ENCODE results near the gene TMEM203.
"Not testable (repeated sequence)": the region's sequence is repeated elsewhere in the genome, so short reads cannot be mapped to it uniquely, and the experiment has no call there.

Gene TMEM203, protein sequence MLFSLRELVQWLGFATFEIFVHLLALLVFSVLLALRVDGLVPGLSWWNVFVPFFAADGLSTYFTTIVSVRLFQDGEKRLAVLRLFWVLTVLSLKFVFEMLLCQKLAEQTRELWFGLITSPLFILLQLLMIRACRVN

DNA sequence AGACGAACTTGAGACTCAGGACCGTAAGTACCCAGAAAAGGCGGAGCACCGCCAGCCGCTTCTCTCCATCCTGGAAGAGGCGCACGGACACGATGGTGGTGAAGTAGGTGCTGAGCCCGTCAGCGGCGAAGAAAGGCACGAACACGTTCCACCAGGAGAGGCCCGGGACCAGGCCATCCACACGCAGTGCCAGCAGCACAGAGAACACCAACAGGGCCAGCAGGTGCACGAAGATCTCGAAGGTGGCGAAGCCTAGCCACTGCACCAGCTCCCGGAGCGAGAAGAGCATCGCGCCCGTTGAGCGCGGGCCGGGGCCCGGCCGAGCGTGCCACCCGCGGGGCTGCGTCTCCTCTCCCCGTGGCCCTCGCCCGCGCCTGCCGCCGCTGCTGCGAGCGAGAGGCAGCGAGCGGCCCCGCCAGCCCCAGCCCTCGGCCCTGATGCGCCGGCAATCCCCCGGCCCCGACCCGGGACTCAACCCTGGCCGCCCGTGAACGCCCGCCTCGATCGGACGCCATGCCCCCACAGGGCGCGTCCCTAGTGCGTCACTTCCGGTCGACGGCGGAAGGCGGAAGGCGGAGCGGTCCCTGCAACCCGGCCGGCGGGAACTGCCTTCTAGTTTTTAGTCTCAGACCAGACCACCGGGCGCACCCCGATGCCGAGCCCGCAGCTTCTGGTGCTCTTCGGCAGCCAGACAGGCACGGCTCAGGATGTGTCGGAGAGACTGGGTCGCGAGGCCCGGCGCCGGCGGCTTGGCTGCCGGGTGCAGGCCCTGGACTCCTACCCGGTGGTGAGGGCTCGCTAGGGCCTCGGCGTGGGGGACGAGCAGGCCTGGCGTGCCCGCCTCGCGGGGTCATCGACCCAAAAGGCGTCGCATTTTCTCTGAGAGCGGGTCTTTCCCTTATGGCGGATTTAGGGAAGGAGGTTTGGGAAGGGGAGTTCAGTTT, at the start of gene TMEM203, which contains the start of gene NDOR1:
Gene TMEM203, minus strand, starts transcription at position 523 of the 944 bp plus-strand sequence. Its CDS starts 234 bp downstream, at position 289.
Gene NDOR1, plus strand, starts transcription at position 575 of the 944 bp plus-strand sequence. Its CDS starts 78 bp downstream, at position 653.
- no peak for FAIRE-seq

DNA sequence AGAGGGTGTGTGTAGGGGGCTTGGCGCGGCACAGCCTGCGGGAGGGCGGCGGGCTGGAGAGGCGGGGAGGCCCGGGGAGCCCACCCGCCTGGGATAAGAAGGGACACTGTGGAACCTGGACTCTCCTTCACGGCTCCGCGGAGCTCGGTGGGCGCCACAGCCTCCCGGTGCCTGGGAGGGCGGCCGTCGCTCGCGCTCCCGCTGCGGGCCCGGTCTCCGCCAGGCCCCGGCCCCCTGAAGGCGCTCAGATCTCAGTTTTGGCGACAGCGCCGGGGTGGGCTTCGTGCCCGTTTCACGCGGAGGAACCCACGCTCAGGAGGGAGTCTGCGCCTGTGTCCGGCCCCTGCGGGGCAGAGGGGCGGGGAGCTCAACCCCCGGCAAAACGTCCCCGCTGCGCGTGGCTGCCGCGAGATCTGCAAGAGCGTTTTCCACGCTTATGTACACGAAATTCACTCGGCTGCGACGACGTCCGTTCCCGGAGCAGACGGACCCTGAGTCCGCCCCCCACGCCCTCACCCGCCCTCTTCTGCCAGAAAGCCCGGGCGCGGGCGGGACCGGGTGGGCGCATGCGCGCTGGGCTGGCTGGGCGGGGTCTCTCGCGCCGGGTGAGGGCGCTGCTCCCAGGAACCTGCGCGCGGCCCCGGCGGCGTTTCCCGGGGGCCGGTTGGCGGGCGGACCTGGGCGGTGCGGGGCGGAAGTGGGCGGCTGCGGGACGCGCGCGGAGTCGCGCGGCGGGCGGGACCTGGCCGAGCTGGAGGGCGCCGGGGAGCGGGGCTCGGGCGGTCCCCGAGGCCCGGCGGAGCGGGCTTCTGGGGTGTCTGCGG, 49.4 kb upstream of the TMEM203 start, which contains the start of gene NELFB:
Gene NELFB, plus strand, starts transcription at position 704 of the 824 bp plus-strand sequence.
- FAIRE-seq, result no peak

DNA sequence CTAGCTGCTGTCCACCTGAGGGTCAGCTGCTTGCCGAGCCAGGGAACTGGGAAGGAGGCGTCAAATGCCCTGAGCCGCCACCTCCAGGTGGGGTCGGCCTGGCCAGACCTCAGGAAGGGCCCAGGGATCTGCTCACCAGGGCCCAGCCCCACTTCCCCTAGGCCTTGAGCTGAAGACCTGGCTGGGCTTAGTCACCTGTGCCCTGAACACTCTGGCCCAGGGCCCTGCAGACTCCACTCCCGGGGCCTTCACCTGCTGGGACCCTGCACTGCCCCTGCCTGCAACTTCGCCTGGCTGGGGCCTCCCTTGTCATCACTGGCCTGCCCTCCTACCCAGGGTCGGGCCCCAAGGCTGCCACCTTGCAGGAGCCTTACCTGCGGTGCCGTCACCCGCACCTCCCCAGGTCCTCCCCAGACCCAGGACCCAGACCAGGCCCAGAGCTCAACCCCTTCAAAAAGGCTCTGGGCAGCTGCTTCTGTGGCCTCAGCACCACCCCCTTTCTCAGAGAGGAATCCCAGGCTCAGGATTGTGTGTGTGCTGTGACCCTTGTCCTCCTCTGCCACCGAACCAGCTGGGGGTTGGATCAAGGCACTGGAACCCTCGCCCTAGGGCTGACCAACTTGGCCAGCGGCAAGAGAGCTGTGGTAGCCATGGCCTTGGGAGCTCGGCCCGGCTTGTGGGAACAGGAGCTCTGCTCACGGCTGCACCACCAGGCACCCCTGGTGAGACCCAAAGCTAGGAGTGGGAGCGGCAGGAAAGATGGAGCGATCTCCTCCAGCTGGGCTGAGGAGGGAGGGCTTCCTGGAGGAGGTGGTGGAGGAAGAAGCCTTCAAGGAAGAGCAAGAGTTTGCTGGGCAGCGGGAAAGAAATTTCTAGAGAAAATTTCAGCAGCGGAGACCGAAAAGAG, 48.5 kb upstream of the TMEM203 start:
- no peak for FAIRE-seq

DNA sequence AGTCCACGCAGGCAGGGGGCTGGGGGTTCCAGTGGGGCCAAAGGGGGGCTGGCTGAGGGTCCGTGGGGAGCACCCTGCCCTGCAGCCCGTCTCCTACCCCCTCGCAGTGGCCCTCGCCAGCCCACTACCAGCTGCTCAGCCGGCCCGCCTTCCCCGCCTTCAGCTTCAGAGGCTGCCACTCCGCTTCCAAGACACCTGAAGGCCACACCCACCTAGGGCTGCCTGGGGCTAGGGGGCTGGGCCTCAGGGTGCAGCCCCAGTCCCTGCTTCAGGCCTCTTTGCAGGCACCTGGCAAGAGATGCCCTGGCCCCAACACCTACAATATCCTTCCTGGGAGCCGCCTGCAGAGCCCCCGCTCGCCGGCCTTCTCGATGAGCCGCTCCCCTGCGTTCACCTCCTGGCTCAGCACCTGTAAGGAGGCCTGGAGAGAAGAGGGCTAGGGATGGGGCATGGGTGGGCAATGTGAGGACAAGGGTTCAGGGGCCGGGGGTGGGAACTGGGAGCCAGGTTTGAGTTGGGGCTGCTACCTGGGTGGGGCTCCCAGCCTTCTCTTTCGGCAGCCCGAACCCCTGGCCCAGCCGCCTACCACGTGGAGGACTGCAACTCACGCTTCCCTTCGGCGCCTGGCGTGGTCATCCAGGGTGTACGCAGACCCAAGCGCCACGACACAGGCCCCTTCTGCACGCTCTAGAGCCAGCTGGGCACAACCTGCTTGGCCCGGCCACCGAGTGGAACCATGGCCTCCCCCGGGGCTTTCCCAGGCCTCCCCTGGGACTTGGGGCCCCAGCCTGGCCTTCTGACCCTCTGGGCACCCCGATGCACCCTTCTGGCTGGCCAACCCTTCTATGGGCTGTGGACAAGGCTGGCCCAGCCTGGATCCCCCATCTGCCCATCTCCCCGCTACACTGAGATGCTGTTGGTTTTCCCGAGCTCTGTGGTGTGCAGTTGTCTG, 47.4 kb upstream of the TMEM203 start:
- no peak for FAIRE-seq

DNA sequence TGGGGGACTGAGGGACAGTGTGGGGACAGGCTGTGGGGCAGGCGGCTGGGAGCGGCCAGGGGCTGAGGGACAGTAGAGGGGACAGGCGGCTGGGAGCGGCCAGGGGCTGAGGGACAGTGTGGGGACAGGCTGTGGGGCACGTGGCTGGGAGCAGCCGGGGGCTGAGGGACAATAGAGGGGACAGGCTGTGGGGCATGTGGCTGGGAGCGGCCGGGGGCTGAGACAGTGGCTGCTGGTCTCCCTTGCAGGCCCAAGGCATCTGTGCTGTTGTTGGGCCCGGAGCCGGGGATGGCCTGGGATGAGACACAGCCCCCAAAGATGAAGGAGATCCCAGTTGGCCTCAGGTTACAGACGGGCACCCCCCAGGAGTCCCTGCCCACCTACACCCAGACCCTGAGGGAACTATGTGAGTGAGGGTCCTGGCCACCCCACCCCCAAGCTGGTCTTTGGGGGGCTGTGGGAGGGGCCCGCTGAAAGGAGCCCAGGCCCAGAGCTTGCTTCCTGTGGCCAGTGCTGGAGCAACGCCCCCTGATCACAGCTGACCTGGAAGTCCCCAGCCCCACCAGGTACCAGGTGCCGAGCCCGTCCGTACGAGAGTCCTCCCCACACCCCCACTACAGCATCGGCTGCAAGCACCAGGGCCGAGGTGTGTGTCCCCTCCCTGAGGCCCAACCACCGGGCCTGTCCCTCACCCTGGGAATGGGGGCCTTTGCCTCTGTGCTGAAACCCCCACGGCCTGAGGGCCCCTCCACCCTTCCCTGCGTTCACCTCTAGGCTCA, 46.2 kb upstream of the TMEM203 start:
- FAIRE-seq, result no peak

DNA sequence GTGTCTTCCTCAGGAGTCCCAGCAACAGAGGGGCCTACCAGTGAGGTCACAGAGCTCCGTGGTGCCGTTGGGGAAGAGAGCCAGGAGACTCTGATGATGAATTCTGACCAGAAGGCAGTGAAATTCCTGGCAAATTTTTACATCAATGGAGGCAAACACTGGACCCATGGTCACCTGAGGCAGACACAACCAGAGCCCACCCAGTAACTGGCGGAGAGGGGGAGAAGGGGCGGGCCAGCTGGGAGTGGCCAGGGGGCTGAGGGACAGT, 45.7 kb upstream of the TMEM203 start, which contains the start of gene STPG3:
Gene STPG3, plus strand, starts transcription at position 93 of the 268 bp plus-strand sequence. Its CDS starts 1 bp downstream, at position 94.
- no peak for FAIRE-seq

DNA sequence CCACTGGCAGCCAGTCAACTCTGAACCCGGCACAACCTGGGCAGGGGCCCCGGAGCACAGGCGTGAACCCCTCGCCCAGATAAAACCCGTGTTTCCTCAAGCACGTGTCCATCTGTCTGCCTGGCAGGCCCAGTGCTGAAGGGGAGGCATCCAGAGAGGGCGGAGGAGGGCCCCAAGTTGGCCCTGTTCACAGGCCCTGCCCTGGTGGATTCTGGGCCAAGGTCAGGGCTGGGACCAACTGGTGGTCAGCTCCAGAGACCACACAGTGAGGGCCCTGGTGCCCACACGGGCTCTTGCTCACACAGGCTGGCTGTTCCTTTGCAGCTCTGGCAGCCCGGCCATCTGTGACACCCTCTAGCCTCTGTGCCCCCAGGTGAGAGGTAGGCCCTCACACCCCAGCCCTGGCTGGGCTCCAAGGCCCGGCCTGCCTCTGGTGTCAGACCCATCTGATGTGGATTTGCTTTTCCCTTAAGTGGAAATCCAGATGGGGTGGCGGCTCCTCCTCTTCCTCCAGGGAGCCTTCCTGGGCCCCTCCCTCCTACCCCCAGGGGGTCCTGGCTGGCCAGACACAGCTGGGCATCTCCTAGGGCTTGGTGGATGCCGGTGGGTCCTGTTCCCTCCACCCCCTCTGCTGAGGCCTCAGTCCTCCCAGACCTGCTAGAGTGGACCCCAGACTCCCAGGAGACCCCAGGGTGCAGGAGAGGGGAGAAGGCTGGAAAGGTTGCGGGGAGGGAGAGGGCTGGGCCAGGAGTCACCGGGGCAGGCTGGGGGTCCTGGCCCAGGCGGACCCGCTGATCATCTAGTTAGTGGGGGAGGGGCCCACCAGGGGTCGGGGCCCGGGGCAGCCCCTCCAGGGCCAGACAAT, 45.1 kb upstream of the TMEM203 start:
- no peak for FAIRE-seq

DNA sequence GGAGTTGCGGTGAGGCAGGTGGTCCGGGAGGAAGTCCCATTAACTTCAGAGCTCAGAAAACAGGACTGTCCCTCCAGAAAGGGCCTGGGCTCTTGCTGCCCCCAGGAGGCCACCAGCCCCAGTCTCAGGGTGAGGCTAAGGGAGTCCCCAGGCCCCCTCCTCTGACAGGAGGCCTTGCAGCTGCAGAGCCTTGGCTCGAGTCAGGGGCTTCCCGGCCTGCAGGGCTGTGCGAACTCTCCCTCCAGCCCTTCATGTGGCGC, 42.4 kb upstream of the TMEM203 start:
- FAIRE-seq, result no peak

DNA sequence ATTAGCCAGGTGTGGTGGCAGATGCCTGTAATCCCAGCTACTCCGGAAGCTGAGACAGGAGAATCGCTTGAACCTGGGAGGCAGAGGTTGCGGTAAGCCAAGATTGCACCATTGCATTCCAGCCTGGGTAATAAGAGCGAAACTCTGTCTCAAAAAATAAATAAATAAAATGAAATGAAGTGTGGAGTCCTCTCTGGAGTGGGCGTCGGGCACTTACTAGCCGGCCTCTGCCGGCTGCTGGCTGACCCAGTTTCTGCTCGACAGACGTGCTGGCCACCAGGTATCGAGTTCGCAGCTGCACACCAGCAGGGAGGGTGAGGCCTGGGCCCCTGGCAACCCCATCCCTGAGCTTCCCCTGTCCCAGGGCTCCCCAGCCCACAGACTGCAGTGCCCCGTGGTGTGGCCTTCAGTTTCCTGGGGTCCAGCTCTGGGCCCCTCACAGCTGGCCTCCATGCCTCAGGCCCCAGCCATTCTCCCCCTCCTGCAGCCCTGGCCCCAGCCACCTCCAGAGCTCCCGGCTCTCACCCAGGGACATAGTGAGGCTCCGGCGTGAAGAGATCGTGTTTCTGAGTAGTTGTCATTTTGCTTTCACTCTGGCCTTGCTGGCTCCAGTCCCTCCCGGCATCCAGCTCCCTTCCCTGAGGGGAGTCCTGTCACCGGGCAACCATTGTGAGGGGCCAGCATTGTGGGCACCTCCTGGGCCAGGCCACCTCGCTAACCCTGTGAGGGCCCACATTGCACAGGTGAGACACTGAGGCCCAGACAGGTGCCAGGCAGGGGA, 41.9 kb upstream of the TMEM203 start:
- no peak for FAIRE-seq

DNA sequence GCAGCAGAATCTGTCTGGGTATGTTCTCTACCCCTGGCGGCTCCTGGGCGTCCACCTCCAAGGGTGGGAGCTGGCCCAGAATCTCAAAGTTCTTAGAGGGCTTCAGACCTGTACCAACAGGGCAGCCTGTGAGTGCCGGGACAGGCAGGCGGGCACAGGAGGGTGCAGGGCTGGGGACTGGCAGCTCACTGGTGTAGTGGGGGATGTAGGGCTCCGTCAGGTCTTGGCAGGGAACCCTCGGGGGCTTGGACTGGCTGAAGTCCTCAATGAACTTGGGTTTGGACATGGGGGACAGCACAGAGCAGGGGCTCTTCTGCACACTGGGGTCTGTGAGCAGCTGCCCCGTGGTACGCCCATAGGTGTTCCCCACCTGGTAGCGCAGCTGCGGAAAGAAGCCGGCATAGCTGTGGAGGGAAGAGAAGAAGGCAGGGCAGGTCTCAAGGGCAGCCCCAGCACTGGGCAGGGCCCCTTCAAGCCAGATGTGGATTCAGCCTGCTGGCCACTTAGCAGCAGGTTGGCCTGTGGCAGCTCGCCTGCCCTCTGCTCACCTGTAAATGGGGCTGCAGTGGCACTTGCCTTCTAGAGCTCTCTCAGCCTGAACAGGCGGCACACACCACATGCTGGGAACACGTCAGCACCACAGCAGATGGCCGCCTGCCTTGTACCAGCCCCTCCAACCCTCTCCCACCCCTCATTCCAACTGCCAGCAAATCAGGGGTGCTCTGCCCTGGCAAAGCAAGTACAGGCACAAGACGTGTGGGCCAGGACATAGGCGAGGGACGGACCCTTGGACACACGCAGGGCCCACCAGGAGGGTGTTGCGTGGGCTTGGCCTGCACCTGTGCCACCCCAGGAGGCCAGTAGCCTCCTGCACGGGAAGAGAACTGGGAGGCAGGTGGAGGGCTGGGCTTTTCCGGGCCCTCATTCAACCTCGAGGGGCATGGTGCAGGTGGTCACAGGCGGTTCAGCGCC, 40.3 kb upstream of the TMEM203 start:
- no peak for FAIRE-seq

DNA sequence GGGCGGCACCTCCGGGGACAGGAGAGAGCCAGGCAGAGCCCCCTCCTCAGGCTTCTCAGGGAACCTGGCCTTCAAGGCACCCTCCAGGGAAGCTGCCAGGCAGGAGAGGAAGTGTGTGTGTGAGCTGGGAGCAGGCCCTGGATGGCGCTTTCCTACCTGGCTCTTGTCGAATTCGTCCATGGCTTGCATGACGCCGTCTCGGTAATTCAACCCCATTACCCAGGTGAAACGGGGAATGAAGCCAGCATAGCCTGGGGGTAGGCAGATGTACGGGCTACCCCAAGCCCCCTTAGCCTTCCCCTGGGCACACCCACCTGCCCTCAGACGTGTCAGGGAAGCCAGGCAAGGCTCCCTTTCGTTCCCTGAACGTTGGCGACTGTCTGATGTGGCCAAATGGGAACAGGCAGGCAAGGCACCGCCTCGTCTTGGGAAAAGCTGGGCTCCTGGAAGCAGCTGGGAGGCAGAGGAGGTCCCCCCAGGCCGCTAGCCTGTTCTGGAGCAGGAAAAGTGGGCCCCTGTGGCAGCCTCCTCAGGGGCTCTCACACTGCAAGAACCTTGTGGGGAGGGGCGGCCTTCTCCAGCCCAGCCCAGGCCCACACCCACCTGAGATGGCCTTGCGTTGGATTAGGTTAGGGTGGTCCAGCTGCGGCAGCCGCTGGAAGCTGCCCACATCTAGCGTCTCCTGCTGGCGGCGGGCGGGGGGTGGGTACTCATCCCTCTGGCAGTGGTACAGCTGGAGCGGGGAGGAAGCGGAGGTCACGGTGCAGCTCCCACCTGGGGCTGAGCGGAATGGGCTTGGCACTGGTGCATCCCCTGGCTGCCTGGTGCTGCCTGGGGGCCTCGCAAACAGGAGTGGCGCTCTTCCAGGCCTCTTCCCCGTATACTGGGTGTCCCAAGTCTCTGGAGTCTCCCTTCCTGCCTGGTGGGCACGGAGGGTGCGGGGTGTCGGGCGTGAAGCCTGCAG, 39.3 kb upstream of the TMEM203 start:
- FAIRE-seq, result no peak

DNA sequence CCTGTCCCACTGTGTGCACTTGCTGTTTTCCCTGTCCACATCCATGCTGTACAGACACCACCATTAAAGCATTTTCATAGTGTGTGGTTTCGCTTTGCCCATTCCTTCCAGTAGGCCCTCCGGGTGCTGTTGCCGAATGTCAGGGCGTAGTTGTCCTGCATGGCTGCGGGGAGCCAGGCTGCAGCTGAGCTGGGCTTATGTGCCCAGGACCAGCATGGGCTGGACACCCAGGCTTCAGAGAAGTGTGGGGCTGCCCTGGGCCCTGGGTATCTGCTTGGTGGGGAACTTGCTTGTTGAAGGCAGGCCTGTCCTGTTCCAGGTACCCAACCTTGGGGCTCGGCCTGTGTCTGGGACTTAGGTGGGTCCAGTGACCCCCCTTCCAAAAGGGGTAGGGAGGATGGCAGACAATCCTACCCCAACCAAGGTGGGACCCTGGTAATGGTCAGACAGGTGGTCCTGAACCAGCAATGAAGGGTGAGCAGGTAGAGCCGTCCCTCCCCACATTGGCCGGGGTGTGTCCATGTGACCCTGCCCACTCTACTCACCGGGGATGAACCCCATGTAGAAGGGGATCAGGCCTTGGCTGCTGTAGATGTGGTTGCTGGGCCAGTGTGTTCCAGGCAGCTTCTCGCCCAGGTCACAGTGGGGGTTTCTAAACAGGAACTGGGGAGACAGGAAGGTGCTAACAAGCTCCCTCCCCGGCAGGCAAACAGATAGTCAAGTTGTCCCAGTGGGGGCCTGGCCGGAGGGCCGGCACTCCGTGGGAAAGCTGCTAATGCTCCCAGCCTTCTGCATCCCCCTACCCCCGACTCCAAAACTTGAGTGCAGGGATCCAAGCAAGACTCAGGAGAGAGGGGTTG, 38.4 kb upstream of the TMEM203 start:
- FAIRE-seq, result no peak

DNA sequence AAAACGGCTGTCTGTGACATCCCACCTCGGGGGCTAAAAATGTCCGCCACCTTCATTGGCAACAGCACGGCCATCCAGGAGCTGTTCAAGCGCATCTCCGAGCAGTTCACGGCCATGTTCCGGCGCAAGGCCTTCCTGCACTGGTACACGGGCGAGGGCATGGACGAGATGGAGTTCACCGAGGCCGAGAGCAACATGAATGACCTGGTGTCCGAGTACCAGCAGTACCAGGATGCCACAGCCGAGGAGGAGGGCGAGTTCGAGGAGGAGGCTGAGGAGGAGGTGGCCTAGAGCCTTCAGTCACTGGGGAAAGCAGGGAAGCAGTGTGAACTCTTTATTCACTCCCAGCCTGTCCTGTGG, 37.8 kb upstream of the TMEM203 start:
- not testable (repeated sequence) for FAIRE-seq

DNA sequence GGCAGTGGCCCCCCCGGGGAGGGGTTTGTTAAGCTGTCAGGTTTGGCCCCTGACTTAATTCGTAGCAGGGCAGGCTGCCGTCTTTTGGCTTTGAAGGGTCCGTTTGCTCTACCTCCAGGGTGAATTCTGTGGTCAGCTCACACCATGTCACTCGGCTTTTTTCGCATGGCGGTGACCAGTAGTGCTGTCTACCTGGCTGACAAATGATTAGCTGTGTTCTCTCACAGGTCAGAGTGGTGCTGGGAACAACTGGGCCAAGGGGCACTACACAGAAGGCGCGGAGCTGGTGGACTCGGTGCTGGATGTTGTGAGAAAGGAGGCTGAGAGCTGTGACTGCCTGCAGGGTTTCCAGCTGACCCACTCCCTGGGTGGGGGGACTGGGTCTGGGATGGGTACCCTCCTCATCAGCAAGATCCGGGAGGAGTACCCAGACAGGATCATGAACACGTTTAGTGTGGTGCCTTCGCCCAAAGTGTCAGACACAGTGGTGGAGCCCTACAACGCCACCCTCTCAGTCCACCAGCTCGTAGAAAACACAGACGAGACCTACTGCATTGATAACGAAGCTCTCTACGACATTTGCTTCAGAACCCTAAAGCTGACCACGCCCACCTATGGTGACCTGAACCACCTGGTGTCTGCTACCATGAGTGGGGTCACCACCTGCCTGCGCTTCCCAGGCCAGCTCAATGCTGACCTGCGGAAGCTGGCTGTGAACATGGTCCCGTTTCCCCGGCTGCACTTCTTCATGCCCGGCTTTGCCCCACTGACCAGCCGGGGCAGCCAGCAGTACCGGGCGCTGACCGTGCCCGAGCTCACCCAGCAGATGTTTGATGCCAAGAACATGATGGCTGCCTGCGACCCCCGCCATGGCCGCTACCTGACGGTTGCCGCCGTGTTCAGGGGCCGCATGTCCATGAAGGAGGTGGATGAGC, 37.1 kb upstream of the TMEM203 start:
- FAIRE-seq, result no peak
